Endodermal cell (in vitro differentiated cells): ENCODE results near the gene OXCT1. TPM values are rescaled to one million over a fixed set of nuclear protein-coding genes. Genes with fewer than 3 reads are reported as not detected.

Experiments
- DNase-seq: peaks from one replicate; pipeline ENCODE4 v3.0.0-alpha.2; 2017
- H3K27ac ChIP-seq: 2 replicates; pipeline ENCODE4 v1.5.1; 2013; ENCODE audit warnings: mild to moderate bottlenecking, low read depth, low read length, moderate library complexity
- H3K27me3 ChIP-seq: 2 replicates; pipeline ENCODE4 v1.6.1; 2013; ENCODE audit warnings: mild to moderate bottlenecking, low read length, moderate library complexity; ENCODE audit not compliant: insufficient read depth, control insufficient read depth, poor library complexity, severe bottlenecking
- H3K36me3 ChIP-seq: 2 replicates; pipeline ENCODE4 v1.7.0; 2013; ENCODE audit warnings: mild to moderate bottlenecking, low read length, moderate library complexity; ENCODE audit not compliant: control insufficient read depth, insufficient read depth
- H3K4me1 ChIP-seq: one replicate; pipeline ENCODE4 v1.7.0; 2013; ENCODE audit warnings: low read length; ENCODE audit not compliant: control insufficient read depth, insufficient read depth
- H3K4me3 ChIP-seq: 2 replicates; pipeline ENCODE4 v1.5.1; 2013; ENCODE audit warnings: mild to moderate bottlenecking, low read length, moderate library complexity
- H3K9ac ChIP-seq: 2 replicates; pipeline ENCODE4 v1.6.1; 2013; ENCODE audit warnings: mild to moderate bottlenecking, low read length, moderate library complexity; ENCODE audit not compliant: poor library complexity, severe bottlenecking; ENCODE audit errors: extremely low read depth
- H3K9me3 ChIP-seq: 2 replicates; pipeline ENCODE4 v1.6.1; 2013; ENCODE audit warnings: mild to moderate bottlenecking, low read length, moderate library complexity; ENCODE audit not compliant: control insufficient read depth
- H3K27ac Mint-ChIP-seq: 2 replicates; pipeline ENCODE4 v1.8.0; 2020; ENCODE audit warnings: mixed read lengths
- H3K27me3 Mint-ChIP-seq: 2 replicates; pipeline ENCODE4 v1.8.0; 2021; ENCODE audit warnings: mild to moderate bottlenecking, mixed read lengths; ENCODE audit not compliant: insufficient read depth
- H3K36me3 Mint-ChIP-seq: 2 replicates; pipeline ENCODE4 v1.8.0; 2020; ENCODE audit warnings: low read depth, mixed read lengths
- H3K4me1 Mint-ChIP-seq: 2 replicates; pipeline ENCODE4 v1.8.0; 2020; ENCODE audit warnings: mixed read lengths
- H3K4me3 Mint-ChIP-seq: 2 replicates; pipeline ENCODE4 v1.8.0; 2020; ENCODE audit warnings: mild to moderate bottlenecking, moderate library complexity, mixed read lengths
- H3K9me3 Mint-ChIP-seq: 2 replicates; pipeline ENCODE4 v1.8.0; 2020; ENCODE audit warnings: mild to moderate bottlenecking, mixed read lengths
- WGBS, 2 experiments: methylation state at CpG; one replicate each; pipeline versions ENCODE4 v1.1.5 to v1.1.7; 2013; ENCODE audit warnings: missing lambda C conversion rate in 2 of 2, mixed read lengths in 1 of 2; ENCODE audit not compliant: insufficient coverage in 1 of 2, insufficient read length in 1 of 2; 5-methylcytosine and 5-hydroxymethylcytosine counted together
- total RNA-seq, 2 donors: library from RNA; stranded (reverse); fragmentation: NEBNext Ultra II Directional in 1 of 2; extraction: Animal tissue kit (Norgen Biotek cat#: 25700) in 1 of 2; gene quantifications; 2 replicates in 1 of 2; 3 replicates in 1 of 2; pipeline ENCODE4 v1.2.1, GENCODE V29; 2021
- TF ChIP-seq, protein P1 (sequence below): fragments of 200-600 bp; sonication (generic); conservative IDR thresholded peaks from 2 replicates; pipeline ENCODE4 v1.5.0; 2021; ENCODE audit warnings: antibody characterized with exemption, mild to moderate bottlenecking

The OXCT1 gene
- total RNA-seq, 2 donors from 2014 or later = 24.5 to 25.1 TPM

DNA sequence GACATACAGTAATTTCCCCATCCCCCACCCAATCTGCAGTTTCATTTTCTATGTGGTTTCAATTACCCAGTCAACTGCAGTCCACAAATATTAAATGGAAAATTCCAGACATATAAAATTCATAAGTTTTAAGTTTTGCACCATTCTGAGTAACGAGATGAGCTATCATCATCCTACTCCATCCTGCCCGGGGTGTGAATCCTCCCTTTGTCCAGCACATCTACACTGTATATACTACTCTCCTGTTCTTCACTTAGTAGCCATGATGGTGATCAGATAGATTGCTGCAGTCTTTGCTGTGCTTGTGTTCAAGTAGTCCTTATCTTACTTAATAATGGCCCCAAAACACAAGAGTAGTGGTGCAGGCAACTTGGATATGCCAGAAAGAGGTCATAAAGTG lies 11.3 kb downstream of the OXCT1 start:
- Mint-ChIP-seq H3K27me3 (no peaks in the 10 kb centered on the region), H3K4me3 (no peak overlapping the region), H3K4me1 (peaks cover under 1% of the 10 kb centered on the region), H3K9me3 (no peaks in the 10 kb centered on the region), H3K36me3 (peaks cover 19% of the 10 kb centered on the region), H3K27ac (no peak overlapping the region)
- H3K27ac ChIP-seq = no peak overlapping the region
- H3K9ac ChIP-seq = no peak overlapping the region
- peaks cover 3% of the 10 kb centered on the region for H3K4me1 ChIP-seq
- 95 to 100% methylated on average over 1 to 2 of the region's 2 CpGs for WGBS, 2 experiments
- H3K27me3 ChIP-seq = peaks cover 5% of the 10 kb centered on the region
- H3K4me3 ChIP-seq = no peak overlapping the region
- TF ChIP-seq, protein P1, sequence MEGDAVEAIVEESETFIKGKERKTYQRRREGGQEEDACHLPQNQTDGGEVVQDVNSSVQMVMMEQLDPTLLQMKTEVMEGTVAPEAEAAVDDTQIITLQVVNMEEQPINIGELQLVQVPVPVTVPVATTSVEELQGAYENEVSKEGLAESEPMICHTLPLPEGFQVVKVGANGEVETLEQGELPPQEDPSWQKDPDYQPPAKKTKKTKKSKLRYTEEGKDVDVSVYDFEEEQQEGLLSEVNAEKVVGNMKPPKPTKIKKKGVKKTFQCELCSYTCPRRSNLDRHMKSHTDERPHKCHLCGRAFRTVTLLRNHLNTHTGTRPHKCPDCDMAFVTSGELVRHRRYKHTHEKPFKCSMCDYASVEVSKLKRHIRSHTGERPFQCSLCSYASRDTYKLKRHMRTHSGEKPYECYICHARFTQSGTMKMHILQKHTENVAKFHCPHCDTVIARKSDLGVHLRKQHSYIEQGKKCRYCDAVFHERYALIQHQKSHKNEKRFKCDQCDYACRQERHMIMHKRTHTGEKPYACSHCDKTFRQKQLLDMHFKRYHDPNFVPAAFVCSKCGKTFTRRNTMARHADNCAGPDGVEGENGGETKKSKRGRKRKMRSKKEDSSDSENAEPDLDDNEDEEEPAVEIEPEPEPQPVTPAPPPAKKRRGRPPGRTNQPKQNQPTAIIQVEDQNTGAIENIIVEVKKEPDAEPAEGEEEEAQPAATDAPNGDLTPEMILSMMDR = no peak
- no peak for DNase-seq
- peaks cover 34% of the 10 kb centered on the region for H3K36me3 ChIP-seq
- H3K9me3 ChIP-seq = no peaks in the 10 kb centered on the region

DNA sequence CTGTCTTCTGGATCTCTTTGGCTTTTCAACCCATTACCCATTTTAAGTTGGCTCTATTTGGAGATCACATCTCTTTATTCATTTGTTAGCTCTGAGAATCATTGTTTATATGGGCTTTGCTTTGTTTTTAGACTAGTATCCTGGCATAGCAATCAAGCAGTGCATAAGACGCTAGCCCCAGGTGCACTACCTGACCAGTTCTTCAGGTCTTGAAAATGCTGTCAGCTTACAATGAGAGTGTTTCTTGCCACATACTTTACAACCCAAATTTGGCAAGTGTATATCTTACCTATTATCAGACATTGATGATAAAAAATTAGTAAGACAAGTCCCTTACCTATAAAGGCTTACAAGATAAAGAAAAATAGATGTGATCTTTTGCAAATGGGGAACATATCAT lies 12.2 kb downstream of the OXCT1 start:
- Histone ChIP-seq H3K27ac (no peak overlapping the region), H3K4me3 (no peak overlapping the region), H3K27me3 (peaks cover 5% of the 10 kb centered on the region), H3K4me1 (peaks cover 3% of the 10 kb centered on the region), H3K9ac (no peak overlapping the region), H3K9me3 (no peaks in the 10 kb centered on the region), H3K36me3 (peaks cover 38% of the 10 kb centered on the region)
- H3K4me1 Mint-ChIP-seq = no peaks in the 10 kb centered on the region
- no peaks in the 10 kb centered on the region for H3K27me3 Mint-ChIP-seq
- H3K9me3 Mint-ChIP-seq = no peaks in the 10 kb centered on the region
- TF ChIP-seq, protein P1 = no peak
- WGBS, 2 experiments = 97 to 100% methylated on average over 1 of the region's 1 CpG
- no peak overlapping the region for H3K4me3 Mint-ChIP-seq
- no peak overlapping the region for H3K27ac Mint-ChIP-seq
- peaks cover 24% of the 10 kb centered on the region for H3K36me3 Mint-ChIP-seq
- DNase-seq = no peak

DNA sequence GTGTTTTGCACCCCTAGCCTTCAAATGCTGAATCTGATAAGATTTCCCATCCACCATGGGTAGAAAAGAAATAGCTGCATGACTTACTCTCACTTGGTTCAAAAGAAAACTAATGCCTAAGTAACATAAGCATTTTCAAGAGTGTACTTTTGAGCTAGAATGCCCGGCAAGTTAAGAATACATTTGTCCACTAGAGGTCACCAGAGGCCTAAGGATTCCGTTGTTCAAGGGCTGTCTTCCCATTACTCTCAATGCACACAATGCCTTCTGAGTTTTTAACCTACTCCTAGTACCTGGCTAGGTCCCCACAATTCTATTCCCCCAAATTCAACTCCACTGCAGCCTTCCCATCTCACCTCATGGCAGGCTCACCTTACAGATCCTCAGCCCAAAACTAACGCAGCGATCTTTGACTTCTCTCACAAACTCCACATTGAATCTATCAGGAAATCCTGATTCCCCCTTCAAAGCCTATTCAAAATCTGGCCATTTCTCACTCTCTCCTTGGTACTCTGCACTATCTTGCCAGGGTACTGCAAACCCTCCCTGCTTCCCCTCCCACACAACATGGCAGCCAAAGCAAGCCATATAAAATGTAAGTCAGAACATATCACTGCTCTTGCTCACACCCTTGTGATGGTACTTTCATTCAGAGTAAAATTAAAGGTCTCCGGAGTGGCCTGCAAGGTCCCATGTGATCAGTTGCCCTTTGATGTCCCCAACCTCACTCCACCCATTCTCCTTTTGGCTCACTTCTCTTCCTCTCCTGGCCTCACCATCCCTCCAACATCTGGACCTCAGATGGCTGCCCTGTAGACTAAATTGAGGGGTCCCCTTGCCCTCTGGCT lies 13.4 kb downstream of the OXCT1 start:
- WGBS, 2 experiments = 33 to 55% methylated on average over 3 to 5 of the region's 5 CpGs
- H3K27ac ChIP-seq = no peak overlapping the region

More for the DNA sequence above, 13.4 kb downstream of the OXCT1 start:
- Mint-ChIP-seq H3K4me3 (no peak overlapping the region), H3K4me1 (no peaks in the 10 kb centered on the region), H3K27ac (no peak overlapping the region), H3K36me3 (peaks cover 29% of the 10 kb centered on the region), H3K9me3 (no peaks in the 10 kb centered on the region), H3K27me3 (no peaks in the 10 kb centered on the region)
- no peak overlapping the region for H3K9ac ChIP-seq
- H3K4me1 ChIP-seq = peaks cover 3% of the 10 kb centered on the region
- H3K4me3 ChIP-seq = no peak overlapping the region
- H3K27me3 ChIP-seq = peaks cover 5% of the 10 kb centered on the region
- H3K9me3 ChIP-seq = no peaks in the 10 kb centered on the region
- peaks cover 47% of the 10 kb centered on the region for H3K36me3 ChIP-seq
- TF ChIP-seq, protein P1 = peak; percentile 92
- DNase-seq = peak; percentile 80
